ENCODE measurements around the gene PDE2A.

DNA sequence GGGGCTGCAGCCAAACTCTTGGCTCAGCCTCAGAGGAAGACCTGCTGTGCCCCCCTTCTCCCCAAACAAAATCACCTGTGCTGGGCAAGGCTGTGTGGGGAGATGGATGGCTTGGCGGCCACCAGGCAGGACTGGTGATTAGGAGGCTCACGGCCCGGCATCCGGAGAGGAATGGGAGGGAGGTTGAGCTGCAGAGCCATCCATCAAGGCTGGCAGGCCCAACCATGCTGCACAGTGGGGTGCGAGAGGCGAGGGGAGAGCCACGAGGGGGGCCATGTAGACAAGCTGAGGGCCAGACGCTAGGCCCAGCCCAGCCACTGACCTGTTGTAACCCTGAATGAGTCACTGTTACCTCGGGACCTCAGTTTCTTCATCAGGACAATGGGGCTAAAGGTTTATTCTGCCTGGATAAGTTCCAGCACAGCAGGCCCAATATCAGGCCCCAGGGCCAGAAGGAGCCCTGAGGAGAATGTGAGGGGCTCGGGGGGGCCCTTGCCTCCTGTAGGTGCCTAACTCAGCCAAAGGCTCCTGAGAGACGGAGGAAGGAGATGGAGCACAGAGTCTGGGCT is 18.2 kb downstream of the PDE2A start:
- TF ChIP-seq GATA3 (IDR thresholded peaks at IDR 0.05; ENCODE audit: low read depth, low read length) (no peak), GATA2 (IDR thresholded peaks at IDR 0.05; ENCODE audit: low read depth, low read length) (no peak)
